ENCODE measurements around the gene KCTD1.

Gene KCTD1

GRCh38 chr18:26515643-26516487 lies 32.5 kb downstream of the KCTD1 start:
- no peak overlapping the region for H3K4me2 ChIP-seq (ENCODE audit: low read length)
- no peaks in the 10 kb centered on the region for H3K9me3 ChIP-seq (ENCODE audit: insufficient read depth, low read length)
- no peak overlapping the region for H2AFZ ChIP-seq (ENCODE audit: low read depth, low read length)
- H3K4me1 ChIP-seq (ENCODE audit: low read length), result no peaks in the 10 kb centered on the region
- no peaks in the 10 kb centered on the region for H4K20me1 ChIP-seq (ENCODE audit: insufficient read depth, low read length)
- H3K36me3 ChIP-seq (replicated peaks; ENCODE audit: low read depth, low read length), result no peaks in the 10 kb centered on the region
- H3K27me3 ChIP-seq (ENCODE audit: low read depth, low read length), result no peaks in the 10 kb centered on the region
- H3K27ac ChIP-seq (ENCODE audit: low read length), result no peak overlapping the region
- no peak overlapping the region for H3K4me3 ChIP-seq (ENCODE audit: low read length)
- H3K79me2 ChIP-seq (ENCODE audit: low read length), result no peaks in the 10 kb centered on the region
- TF ChIP-seq EZH2phosphoT487 (IDR thresholded peaks at IDR 0.05; ENCODE audit: low read depth) (no peak), CTCF (IDR thresholded peaks at IDR 0.05; ENCODE audit: low read depth, low read length) (no peak)
- H3K9ac ChIP-seq (ENCODE audit: low read length), result no peak overlapping the region

- no peaks in the 10 kb centered on the region for H3K27me3 ChIP-seq (ENCODE audit: low read depth, low read length)
- no peak overlapping the region for H3K27ac ChIP-seq (ENCODE audit: low read length)
- no peaks in the 10 kb centered on the region for H4K20me1 ChIP-seq (ENCODE audit: insufficient read depth, low read length)
- no peaks in the 10 kb centered on the region for H3K9me3 ChIP-seq (ENCODE audit: insufficient read depth, low read length)
- H3K79me2 ChIP-seq (ENCODE audit: low read length), result no peaks in the 10 kb centered on the region
- H3K9ac ChIP-seq (ENCODE audit: low read length), result no peak overlapping the region
- no peak overlapping the region for H2AFZ ChIP-seq (ENCODE audit: low read depth, low read length)
- H3K4me2 ChIP-seq (ENCODE audit: low read length), result no peak overlapping the region
- no peaks in the 10 kb centered on the region for H3K36me3 ChIP-seq (replicated peaks; ENCODE audit: low read depth, low read length)
- H3K4me1 ChIP-seq (ENCODE audit: low read length), result no peaks in the 10 kb centered on the region
- no peak for TF ChIP-seq CTCF (IDR thresholded peaks at IDR 0.05; ENCODE audit: low read depth, low read length)
- TF ChIP-seq EZH2phosphoT487 (IDR thresholded peaks at IDR 0.05; ENCODE audit: low read depth), result no peak
- H3K4me3 ChIP-seq (ENCODE audit: low read length), result no peak overlapping the region
Observed at GRCh38 chr18:26511339-26512071, 36.8 kb downstream of the KCTD1 start.

- no peak for TF ChIP-seq EZH2phosphoT487 (IDR thresholded peaks at IDR 0.05; ENCODE audit: low read depth)
- TF ChIP-seq CTCF (IDR thresholded peaks at IDR 0.05; ENCODE audit: low read depth, low read length), result no peak
- H3K4me3 ChIP-seq (ENCODE audit: low read length), result no peak overlapping the region
- H4K20me1 ChIP-seq (ENCODE audit: insufficient read depth, low read length), result no peaks in the 10 kb centered on the region
- H3K4me1 ChIP-seq (ENCODE audit: low read length), result no peaks in the 10 kb centered on the region
- H3K4me2 ChIP-seq (ENCODE audit: low read length), result no peak overlapping the region
- H3K9ac ChIP-seq (ENCODE audit: low read length), result no peak overlapping the region
- H3K79me2 ChIP-seq (ENCODE audit: low read length), result no peaks in the 10 kb centered on the region
- H3K27ac ChIP-seq (ENCODE audit: low read length), result no peak overlapping the region
- H2AFZ ChIP-seq (ENCODE audit: low read depth, low read length), result no peak overlapping the region
- no peaks in the 10 kb centered on the region for H3K36me3 ChIP-seq (replicated peaks; ENCODE audit: low read depth, low read length)
- no peaks in the 10 kb centered on the region for H3K9me3 ChIP-seq (ENCODE audit: insufficient read depth, low read length)
- H3K27me3 ChIP-seq (ENCODE audit: low read depth, low read length), result no peaks in the 10 kb centered on the region
Observed at GRCh38 chr18:26510337-26510736, 38.0 kb downstream of the KCTD1 start.

- Histone ChIP-seq H3K9me3 (ENCODE audit: insufficient read depth, low read length) (no peaks in the 10 kb centered on the region), H3K27me3 (ENCODE audit: low read depth, low read length) (no peaks in the 10 kb centered on the region), H3K4me1 (ENCODE audit: low read length) (no peaks in the 10 kb centered on the region), H3K79me2 (ENCODE audit: low read length) (no peaks in the 10 kb centered on the region), H3K4me2 (ENCODE audit: low read length) (no peak overlapping the region), H3K27ac (ENCODE audit: low read length) (no peak overlapping the region), H3K9ac (ENCODE audit: low read length) (no peak overlapping the region), H3K4me3 (ENCODE audit: low read length) (no peak overlapping the region), H3K36me3 (replicated peaks; ENCODE audit: low read depth, low read length) (no peaks in the 10 kb centered on the region), H2AFZ (ENCODE audit: low read depth, low read length) (no peak overlapping the region), H4K20me1 (ENCODE audit: insufficient read depth, low read length) (no peaks in the 10 kb centered on the region)
- TF ChIP-seq CTCF (IDR thresholded peaks at IDR 0.05; ENCODE audit: low read depth, low read length) (no peak), EZH2phosphoT487 (IDR thresholded peaks at IDR 0.05; ENCODE audit: low read depth) (no peak)
Observed at GRCh38 chr18:26506012-26506411, 42.3 kb downstream of the KCTD1 start.
